ENCODE data around the gene CTNNA3. TPM values are rescaled to one million over a fixed set of nuclear protein-coding genes. Genes with fewer than 3 reads are reported as not detected.
"Not testable (repeated sequence)": the region's sequence is repeated elsewhere in the genome, so short reads cannot be mapped to it uniquely, and the experiment has no call there.

Gene CTNNA3
- polyA plus RNA-seq, 1 donor from 2014 or later, result 0.14 TPM

DNA sequence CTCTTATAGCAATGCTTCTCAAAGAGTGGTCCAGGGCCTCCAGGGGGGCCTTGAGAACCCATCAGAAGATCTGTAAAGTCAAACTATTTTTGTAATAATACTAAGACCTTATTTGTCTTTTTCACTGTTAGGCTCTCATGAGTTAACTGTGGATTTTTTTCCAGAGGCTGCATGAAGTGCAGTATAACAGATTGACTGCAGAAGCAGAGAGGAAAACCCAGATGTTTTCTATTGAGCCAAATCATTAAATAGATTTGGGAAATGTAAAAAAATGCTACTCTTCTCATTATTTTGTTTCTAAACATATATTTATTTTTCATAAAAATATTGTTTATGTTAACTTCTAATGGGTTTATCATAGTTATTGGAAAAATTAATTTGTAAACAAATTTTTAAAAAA, 1359.2 kb downstream of the CTNNA3 start:
- H3K79me2 ChIP-seq (replicated peaks; ENCODE audit: insufficient read depth, low read length), result no peaks in the 10 kb centered on the region
- no peak overlapping the region for H2AFZ ChIP-seq (ENCODE audit: low read depth, low read length)

DNA sequence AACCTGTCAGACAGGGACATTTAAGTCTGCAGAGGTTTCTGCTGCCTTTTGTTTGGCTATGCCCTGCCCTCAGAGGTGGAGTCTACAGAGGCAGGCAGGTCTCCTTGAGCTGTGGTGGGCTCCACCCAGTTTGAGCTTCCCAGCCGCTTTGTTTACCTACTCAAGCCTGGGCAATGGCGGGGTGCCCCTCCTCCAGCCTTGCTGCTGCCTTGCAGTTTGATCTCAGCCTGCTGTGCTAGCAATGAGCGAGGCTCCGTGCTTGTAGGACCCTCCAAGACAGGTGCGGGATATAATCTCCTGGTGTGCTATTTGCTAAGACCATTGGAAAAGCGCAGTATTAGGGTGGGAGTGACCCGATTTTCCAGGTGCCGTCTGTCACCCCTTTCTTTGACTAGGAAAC, 1360.2 kb downstream of the CTNNA3 start:
- H3K9me3 ChIP-seq (ENCODE audit: low read length); H3K9ac ChIP-seq (ENCODE audit: low read length); H3F3A ChIP-seq (ENCODE audit: insufficient read depth, low read length, poor library complexity, severe bottlenecking); H3K36me3 ChIP-seq (ENCODE audit: insufficient read depth, low read length); H3K9me2 ChIP-seq (ENCODE audit: insufficient read depth, low read length); H3K4me3 ChIP-seq (ENCODE audit: low read length); H4K20me1 ChIP-seq (ENCODE audit: insufficient read depth); H3K27ac ChIP-seq (ENCODE audit: low read length); H3K79me2 ChIP-seq (replicated peaks; ENCODE audit: insufficient read depth, low read length); H2AFZ ChIP-seq (ENCODE audit: low read depth, low read length); H3K27me3 ChIP-seq (ENCODE audit: insufficient read depth, low read depth, low read length); H3K4me2 ChIP-seq (ENCODE audit: low read length): not testable (repeated sequence)

More for the DNA sequence above, 1359.2 kb downstream of the CTNNA3 start:
- Histone ChIP-seq H3K36me3 (ENCODE audit: insufficient read depth, low read length) (no peaks in the 10 kb centered on the region), H3F3A (ENCODE audit: insufficient read depth, low read length, poor library complexity, severe bottlenecking) (no peaks in the 10 kb centered on the region), H3K9me2 (ENCODE audit: insufficient read depth, low read length) (no peaks in the 10 kb centered on the region), H3K27ac (ENCODE audit: low read length) (no peak overlapping the region), H3K4me2 (ENCODE audit: low read length) (no peak overlapping the region), H3K27me3 (ENCODE audit: insufficient read depth, low read depth, low read length) (no peaks in the 10 kb centered on the region), H3K9ac (ENCODE audit: low read length) (no peak overlapping the region), H4K20me1 (ENCODE audit: insufficient read depth) (no peaks in the 10 kb centered on the region), H3K9me3 (ENCODE audit: low read length) (no peaks in the 10 kb centered on the region), H3K4me3 (ENCODE audit: low read length) (no peak overlapping the region)
- TF ChIP-seq CTCF (IDR thresholded peaks at IDR 0.05; ENCODE audit: poor library complexity, severe bottlenecking), result no peak
- TF ChIP-seq REST (IDR thresholded peaks at IDR 0.05; ENCODE audit: borderline replicate concordance), result no peak
- TF ChIP-seq TAF1 (IDR thresholded peaks at IDR 0.05; ENCODE audit: low read depth), result no peak
- no peak for TF ChIP-seq EP300 (conservative IDR thresholded peaks at IDR 0.05; ENCODE audit: poor library complexity, severe bottlenecking)
- no peak for TF ChIP-seq EZH2 (IDR thresholded peaks at IDR 0.05; ENCODE audit: borderline replicate concordance, insufficient read depth, low read length, poor library complexity, severe bottlenecking)

DNA sequence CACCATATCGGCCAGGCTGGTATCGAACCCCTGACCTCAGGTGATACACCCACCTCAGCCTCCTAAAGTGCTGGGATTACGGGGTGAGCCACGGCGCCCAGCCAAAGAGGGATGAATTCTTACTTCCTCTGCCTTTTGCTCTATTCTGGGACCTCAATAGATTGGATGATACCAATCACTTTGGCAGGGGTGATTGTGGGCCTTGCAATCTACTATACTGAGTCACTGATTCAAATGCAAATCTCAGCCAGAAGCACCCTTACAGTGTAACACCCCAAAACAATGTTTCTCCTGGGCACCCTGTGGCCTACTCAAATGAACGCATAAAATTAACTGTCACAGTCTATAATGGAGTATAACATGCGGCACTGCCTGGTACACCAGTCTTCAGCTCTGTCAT, 1366.8 kb downstream of the CTNNA3 start:
- no peaks in the 10 kb centered on the region for H3K27me3 ChIP-seq (ENCODE audit: insufficient read depth, low read depth, low read length)
- H2AFZ ChIP-seq (ENCODE audit: low read depth, low read length), result no peak overlapping the region
- H3K27ac ChIP-seq (ENCODE audit: low read length), result no peak overlapping the region
- no peaks in the 10 kb centered on the region for H3K36me3 ChIP-seq (ENCODE audit: insufficient read depth, low read length)
- no peaks in the 10 kb centered on the region for H3K9me3 ChIP-seq (ENCODE audit: low read length)
- H3K9ac ChIP-seq (ENCODE audit: low read length), result no peak overlapping the region
- TF ChIP-seq TAF1 (IDR thresholded peaks at IDR 0.05; ENCODE audit: low read depth) (no peak), SMC3 (conservative IDR thresholded peaks at IDR 0.05; ENCODE audit: poor library complexity) (no peak), EP300 (conservative IDR thresholded peaks at IDR 0.05; ENCODE audit: poor library complexity, severe bottlenecking) (no peak), EZH2 (IDR thresholded peaks at IDR 0.05; ENCODE audit: borderline replicate concordance, insufficient read depth, low read length, poor library complexity, severe bottlenecking) (no peak), MXI1 (conservative IDR thresholded peaks at IDR 0.05; ENCODE audit: poor library complexity, severe bottlenecking) (no peak), POLR2AphosphoS5 (IDR thresholded peaks at IDR 0.05) (no peak), CTCF (IDR thresholded peaks at IDR 0.05; ENCODE audit: poor library complexity, severe bottlenecking) (no peak), RAD21 (conservative IDR thresholded peaks at IDR 0.05) (no peak), REST (IDR thresholded peaks at IDR 0.05; ENCODE audit: borderline replicate concordance) (no peak)
- H4K20me1 ChIP-seq (ENCODE audit: insufficient read depth), result no peaks in the 10 kb centered on the region
- H3K79me2 ChIP-seq (replicated peaks; ENCODE audit: insufficient read depth, low read length), result no peaks in the 10 kb centered on the region
- no peak overlapping the region for H3K4me3 ChIP-seq (ENCODE audit: low read length)
- no peaks in the 10 kb centered on the region for H3K9me2 ChIP-seq (ENCODE audit: insufficient read depth, low read length)
- H3K4me2 ChIP-seq (ENCODE audit: low read length), result no peak overlapping the region
- no peaks in the 10 kb centered on the region for H3F3A ChIP-seq (ENCODE audit: insufficient read depth, low read length, poor library complexity, severe bottlenecking)
